OCI-LY7 (cell line): Measurements from ENCODE around the gene RBKS. TPM values are rescaled to one million over a fixed set of nuclear protein-coding genes. Genes with fewer than 3 reads are reported as not detected.
"Not testable (repeated sequence)": the region's sequence is repeated elsewhere in the genome, so short reads cannot be mapped to it uniquely, and the experiment has no call there.

Source experiments
- BruUV-seq: library from RNA; stranded (reverse); fragments of 400-500 nt; replicated peaks from 2 replicates; lab custom pipeline; 2021; lab: Mats Ljungman, UMichigan
- CTCF ChIA-PET: fragments of 300-600 bp; sonication (Branson Sonifier 250); formaldehyde crosslinking; loops from one replicate; lab custom pipeline; 2022; ENCODE audit warnings: antibody characterized with exemption; ENCODE audit not compliant: unreplicated experiment; lab: Charles Lee
- POLR2A ChIA-PET: fragments of 300-600 bp; sonication (Branson Sonifier 250); formaldehyde crosslinking; loops from one replicate; lab custom pipeline; 2022; ENCODE audit warnings: antibody characterized with exemption; lab: Charles Lee
- DNase-seq: peaks from one replicate; pipeline ENCODE4 v3.0.0-alpha.2; 2015; ENCODE audit warnings: low spot score
- H2AFZ ChIP-seq: fragments of 200-600 bp; sonication (generic), shearing (Covaris generic); 2 replicates; pipeline ENCODE4 v1.6.1; 2014; ENCODE audit warnings: mild to moderate bottlenecking, antibody characterized with exemption, low read length, moderate library complexity
- H3K27ac ChIP-seq: fragments of 200-600 bp; sonication (generic); 2 replicates; pipeline ENCODE4 v1.5.1; 2014; ENCODE audit warnings: mixed run types, low read depth, mild to moderate bottlenecking, moderate library complexity, low read length, inconsistent platforms; ENCODE audit not compliant: poor library complexity, severe bottlenecking
- H3K36me3 ChIP-seq: fragments of 200-600 bp; sonication (generic); 2 replicates; pipeline ENCODE4 v1.6.1; 2014; ENCODE audit warnings: mild to moderate bottlenecking, antibody characterized with exemption, low read length, moderate library complexity, mixed read lengths; ENCODE audit not compliant: insufficient read depth
- H3K4me1 ChIP-seq: fragments of 200-600 bp; sonication (generic); 2 replicates; pipeline ENCODE4 v1.5.1; 2014; ENCODE audit warnings: mild to moderate bottlenecking, low read length; ENCODE audit not compliant: insufficient read depth, poor library complexity, severe bottlenecking
- H3K4me2 ChIP-seq: fragments of 200-600 bp; sonication (generic); 2 replicates; pipeline ENCODE4 v1.6.1; 2014; ENCODE audit warnings: mild to moderate bottlenecking, low read length
- H3K4me3 ChIP-seq: fragments of 200-600 bp; sonication (generic); 2 replicates; pipeline ENCODE4 v1.5.1; 2014; ENCODE audit warnings: mild to moderate bottlenecking, low read depth, low read length; ENCODE audit not compliant: poor library complexity, severe bottlenecking
- H3K79me2 ChIP-seq: fragments of 200-600 bp; sonication (generic); 2 replicates; pipeline ENCODE4 v1.6.1; 2016; ENCODE audit warnings: low read depth, mild to moderate bottlenecking, low read length, moderate library complexity, mixed read lengths; ENCODE audit not compliant: insufficient read depth
- H3K9me2 ChIP-seq: fragments of 200-600 bp; sonication (generic); 2 replicates; pipeline ENCODE4 v1.6.1; 2016; ENCODE audit warnings: mild to moderate bottlenecking, low read length, mixed read lengths; ENCODE audit not compliant: insufficient read depth
- H3K9me3 ChIP-seq: fragments of 200-600 bp; sonication (generic); 2 replicates; pipeline ENCODE4 v1.6.1; 2014; ENCODE audit warnings: mild to moderate bottlenecking, mixed run types, low read length, mixed read lengths
- H4K20me1 ChIP-seq: fragments of 200-600 bp; sonication (generic); 2 replicates; pipeline ENCODE4 v1.6.1; 2014; ENCODE audit warnings: mild to moderate bottlenecking, antibody characterized with exemption, low read length, moderate library complexity, mixed read lengths; ENCODE audit not compliant: insufficient read depth
- EZH2phosphoT487 ChIP-seq: fragments of 200-600 bp; sonication (generic); IDR thresholded peaks from 2 replicates; pipeline ENCODE4 v1.6.1; 2018; ENCODE audit warnings: low read depth, borderline replicate concordance, mild to moderate bottlenecking, mixed run types, antibody characterized with exemption, low read length, moderate library complexity, mixed read lengths
- intact Hi-C: fragments of 100-400 bp; cut with micrococcal nuclease; formaldehyde crosslinking; loops from one replicate; pipeline ENCODE4 v1.10.0; 2022; ENCODE audit not compliant: unreplicated experiment
- total RNA-seq, 2 experiments: library from RNA; depleted of rRNA in 1 of 2; stranded (reverse); fragments of >200 nt in 1 of 2; shearing (Covaris generic) in 1 of 2; gene quantifications; 2 replicates each; pipeline ENCODE4 v1.2.3, GENCODE V29; 2014 to 2022
- TF ChIP-seq, protein P1 (sequence below): fragments of 200-600 bp; sonication (generic); conservative IDR thresholded peaks from 2 replicates; pipeline ENCODE4 v1.5.1; 2014; ENCODE audit warnings: mild to moderate bottlenecking, antibody characterized with exemption, low read length, moderate library complexity, mixed read lengths

Gene RBKS
- total RNA-seq, 2 experiments from 2014 or later: 1.1 TPM

DNA sequence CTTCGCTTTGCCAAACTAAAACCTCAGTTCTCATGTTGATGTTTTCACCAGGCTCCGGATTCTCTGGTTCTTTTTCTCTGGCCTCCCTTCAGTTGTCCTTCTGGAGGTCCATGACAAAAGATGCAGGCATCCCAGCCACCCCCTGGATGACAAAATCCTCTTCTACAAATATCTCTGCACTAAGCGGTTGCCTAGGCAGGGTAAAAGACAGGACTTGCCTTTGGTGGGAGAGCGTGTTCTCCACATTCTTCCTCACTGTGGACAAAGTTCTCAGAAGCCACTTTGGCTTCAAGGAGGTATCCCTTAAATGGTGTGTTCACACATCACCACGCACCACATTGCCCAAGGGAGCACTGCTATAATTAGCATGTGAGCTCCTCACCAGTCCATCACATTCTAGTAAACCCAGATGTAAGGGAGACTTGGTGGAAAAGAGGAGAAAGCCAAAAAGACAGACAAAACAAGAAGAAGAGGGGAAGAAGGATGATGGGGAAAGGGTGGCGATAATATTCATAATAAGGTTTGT, 142.3 kb downstream of the RBKS start:
- no peaks in the 10 kb centered on the region for H3K9me2 ChIP-seq
- no peak overlapping the region for H3K27ac ChIP-seq
- BruUV-seq: no TSS peak
- H3K4me3 ChIP-seq: no peak overlapping the region
- no peaks in the 10 kb centered on the region for H3K79me2 ChIP-seq
- no peaks in the 10 kb centered on the region for H4K20me1 ChIP-seq
- H2AFZ ChIP-seq: no peak overlapping the region
- no peak for DNase-seq
- no peaks in the 10 kb centered on the region for H3K36me3 ChIP-seq
- ChIA-PET POLR2A (no interaction called here), CTCF (no interaction called here)
- TF ChIP-seq, protein P1, sequence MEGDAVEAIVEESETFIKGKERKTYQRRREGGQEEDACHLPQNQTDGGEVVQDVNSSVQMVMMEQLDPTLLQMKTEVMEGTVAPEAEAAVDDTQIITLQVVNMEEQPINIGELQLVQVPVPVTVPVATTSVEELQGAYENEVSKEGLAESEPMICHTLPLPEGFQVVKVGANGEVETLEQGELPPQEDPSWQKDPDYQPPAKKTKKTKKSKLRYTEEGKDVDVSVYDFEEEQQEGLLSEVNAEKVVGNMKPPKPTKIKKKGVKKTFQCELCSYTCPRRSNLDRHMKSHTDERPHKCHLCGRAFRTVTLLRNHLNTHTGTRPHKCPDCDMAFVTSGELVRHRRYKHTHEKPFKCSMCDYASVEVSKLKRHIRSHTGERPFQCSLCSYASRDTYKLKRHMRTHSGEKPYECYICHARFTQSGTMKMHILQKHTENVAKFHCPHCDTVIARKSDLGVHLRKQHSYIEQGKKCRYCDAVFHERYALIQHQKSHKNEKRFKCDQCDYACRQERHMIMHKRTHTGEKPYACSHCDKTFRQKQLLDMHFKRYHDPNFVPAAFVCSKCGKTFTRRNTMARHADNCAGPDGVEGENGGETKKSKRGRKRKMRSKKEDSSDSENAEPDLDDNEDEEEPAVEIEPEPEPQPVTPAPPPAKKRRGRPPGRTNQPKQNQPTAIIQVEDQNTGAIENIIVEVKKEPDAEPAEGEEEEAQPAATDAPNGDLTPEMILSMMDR: no peak
- TF ChIP-seq EZH2phosphoT487: no peak
- H3K4me1 ChIP-seq: no peaks in the 10 kb centered on the region
- no peak overlapping the region for H3K4me2 ChIP-seq
- H3K9me3 ChIP-seq: no peaks in the 10 kb centered on the region
- intact Hi-C loops: no loop called here

GRCh38 chr2:27746325-27746724, 143.9 kb downstream of the RBKS start:
- H3K9me3 ChIP-seq: no peaks in the 10 kb centered on the region
- H3K4me1 ChIP-seq: no peaks in the 10 kb centered on the region
- TF ChIP-seq, protein P1: no peak
- TF ChIP-seq EZH2phosphoT487: no peak
- no peaks in the 10 kb centered on the region for H3K79me2 ChIP-seq
- H3K36me3 ChIP-seq: no peaks in the 10 kb centered on the region
- no peak for DNase-seq
- no peak overlapping the region for H3K27ac ChIP-seq
- intact Hi-C loops: no loop called here
- ChIA-PET POLR2A (no interaction called here), CTCF (no interaction called here)
- BruUV-seq: no TSS peak
- H3K4me2 ChIP-seq: no peak overlapping the region
- H2AFZ ChIP-seq: no peak overlapping the region
- no peaks in the 10 kb centered on the region for H4K20me1 ChIP-seq
- H3K9me2 ChIP-seq: no peaks in the 10 kb centered on the region
- H3K4me3 ChIP-seq: no peak overlapping the region

- H3K4me3 ChIP-seq, H3K36me3 ChIP-seq, H3K9me2 ChIP-seq, BruUV-seq, POLR2A ChIA-PET, H2AFZ ChIP-seq, CTCF ChIA-PET, H4K20me1 ChIP-seq, H3K4me1 ChIP-seq, H3K9me3 ChIP-seq, intact Hi-C loops, DNase-seq, H3K79me2 ChIP-seq, H3K27ac ChIP-seq, H3K4me2 ChIP-seq: not testable (repeated sequence)
Observed at GRCh38 chr2:27745494-27745893, 144.7 kb downstream of the RBKS start.
